A549 treated with ZK216348 at 1 μM for 4 hours (cell line): ENCODE measurements around the gene TENT5C. TPM values are rescaled to one million over a fixed set of nuclear protein-coding genes. Genes with fewer than 3 reads are reported as not detected.

ENCODE experiments used
- total RNA-seq: library from RNA; stranded (reverse); fragments of 200-300 nt; extraction: Qiagen RNA extraction; gene quantifications from 5 replicates; pipeline ENCODE4 v1.2.3, GENCODE V29; 2022; ENCODE audit warnings: low read depth

TENT5C gene
- 0.04 to 0.13 TPM (median 0.07 TPM) in 5 replicates for total RNA-seq

DNA sequence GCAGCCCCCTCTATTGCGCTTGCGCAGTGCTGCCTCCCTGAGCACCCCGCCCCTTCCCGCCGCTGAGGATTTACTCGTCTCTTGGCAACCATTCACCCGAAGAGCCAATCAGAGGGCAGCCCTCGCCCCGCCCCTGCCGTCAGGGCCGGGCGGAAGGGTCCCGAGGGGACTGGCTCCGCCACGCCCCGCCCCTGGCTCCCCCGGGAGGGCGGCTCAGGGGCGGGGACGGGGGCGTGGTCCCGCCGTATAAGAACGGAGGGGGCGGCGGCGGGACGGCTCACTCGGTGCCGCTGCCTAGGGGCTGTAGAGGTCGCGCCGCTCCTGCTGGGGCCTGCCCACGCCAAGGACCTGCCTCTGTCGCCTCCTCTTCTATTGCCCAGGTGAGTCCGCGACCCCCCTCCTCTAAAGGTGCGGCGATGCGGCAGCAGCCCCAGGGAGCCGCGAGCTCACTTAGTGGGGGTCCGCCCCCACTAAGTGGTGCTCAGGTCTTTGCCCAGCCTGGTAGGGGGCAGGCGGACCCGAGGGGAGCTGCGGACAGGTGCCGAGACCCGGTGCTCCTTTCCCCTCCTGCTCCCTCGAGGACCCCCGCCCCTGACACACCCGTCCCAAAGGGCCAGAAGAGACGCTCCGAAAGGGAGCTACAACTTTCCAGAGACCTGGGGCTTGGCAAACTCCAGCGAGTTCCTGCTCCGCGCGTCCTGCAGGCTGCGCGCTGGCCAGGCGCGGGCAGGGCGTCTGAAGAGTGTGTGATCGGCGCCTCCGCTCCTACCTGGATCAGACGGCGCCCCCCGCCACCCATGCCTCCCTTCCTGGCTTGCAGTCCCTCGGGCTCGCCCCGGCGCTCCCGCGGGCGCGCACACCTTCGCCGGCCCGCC lies at the start of gene TENT5C:
TENT5C (plus strand) TSS at position 275 of the 875 bp plus-strand sequence. CDS start 16,821 bp downstream, outside the sequence.

Other genes starting within 250 kb of the TENT5C start
- gene MAN1A2, start 238.6 kb upstream of the TENT5C start, total RNA-seq = 5.3 to 9.3 TPM (median 6.9 TPM) in 5 replicates